NCI-H526 (cell line): ENCODE results near the gene ADAMTS15.
"Not testable (repeated sequence)": the region's sequence is repeated elsewhere in the genome, so short reads cannot be mapped to it uniquely, and the experiment has no call there.

Experiments used
- DNase-seq, 2 experiments: peaks; one replicate each; lab custom pipeline; 2025; lab: John Stamatoyannopoulos, UW

ADAMTS15 gene

GRCh38 chr11:130434521-130435223 lies 13.8 kb upstream of the ADAMTS15 start:
- DNase-seq = peak; percentile 90 to 96

DNA sequence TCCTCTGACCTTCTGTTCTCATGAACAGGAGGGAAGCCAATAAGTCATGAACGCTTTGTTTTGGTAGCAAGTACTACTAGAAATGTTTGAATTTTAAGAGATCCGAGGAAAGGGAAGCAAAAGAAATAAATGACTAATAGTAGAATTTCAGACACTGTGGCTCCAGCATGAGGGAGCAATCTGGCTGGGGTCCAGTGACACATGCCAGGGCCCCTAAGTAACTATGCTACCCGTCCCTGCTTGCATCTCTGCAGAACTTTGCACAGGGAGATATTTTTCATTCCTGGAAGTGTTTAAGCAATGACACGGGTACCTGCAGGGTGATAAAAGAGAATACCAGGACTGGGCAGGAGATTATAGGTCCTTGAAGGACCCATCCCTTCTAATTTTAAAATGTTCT lies 12.8 kb upstream of the ADAMTS15 start:
- no peak for DNase-seq

DNA sequence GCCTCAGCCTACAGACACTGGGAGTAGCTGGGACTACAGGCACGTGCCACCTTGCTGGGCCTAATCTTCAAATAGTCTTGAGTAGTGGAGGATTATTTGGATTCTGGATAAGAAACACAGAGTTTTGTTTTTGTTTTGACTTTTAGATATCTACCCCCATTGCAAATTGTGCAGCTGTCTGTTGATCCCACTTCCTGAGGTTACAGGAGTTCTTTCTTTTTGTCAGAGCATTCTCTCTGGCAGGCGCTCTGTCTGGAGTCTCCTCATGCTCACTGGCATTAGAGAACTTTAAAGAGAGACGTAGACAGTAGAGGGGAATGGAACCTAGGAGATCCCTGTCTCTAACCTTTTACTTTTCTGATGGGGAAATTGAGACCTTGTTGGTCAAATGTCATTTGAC lies 12.3 kb upstream of the ADAMTS15 start:
- DNase-seq = no peak

DNA sequence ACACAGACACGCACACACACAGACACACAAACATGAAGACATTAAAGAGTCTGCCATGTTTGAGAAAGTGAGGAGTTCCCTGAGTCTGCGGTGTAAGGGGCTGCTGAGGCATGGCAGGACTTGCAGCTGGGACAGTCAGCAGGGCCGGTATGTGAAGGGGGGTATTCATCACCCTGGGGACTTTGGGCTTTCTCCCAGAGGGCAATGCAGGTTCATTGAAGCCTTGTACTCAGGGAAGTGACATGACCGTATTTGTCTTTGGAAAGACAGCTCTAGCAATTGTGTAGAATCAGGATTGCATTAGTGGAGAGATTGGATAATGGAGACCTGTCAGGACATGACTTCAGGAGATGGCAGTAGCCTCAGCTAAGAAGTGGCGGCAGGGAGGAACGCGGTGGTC lies 10.6 kb upstream of the ADAMTS15 start:
- DNase-seq = no peak

- DNase-seq = not testable (repeated sequence)
Observed at GRCh38 chr11:130438401-130439159, 9.9 kb upstream of the ADAMTS15 start.

DNA sequence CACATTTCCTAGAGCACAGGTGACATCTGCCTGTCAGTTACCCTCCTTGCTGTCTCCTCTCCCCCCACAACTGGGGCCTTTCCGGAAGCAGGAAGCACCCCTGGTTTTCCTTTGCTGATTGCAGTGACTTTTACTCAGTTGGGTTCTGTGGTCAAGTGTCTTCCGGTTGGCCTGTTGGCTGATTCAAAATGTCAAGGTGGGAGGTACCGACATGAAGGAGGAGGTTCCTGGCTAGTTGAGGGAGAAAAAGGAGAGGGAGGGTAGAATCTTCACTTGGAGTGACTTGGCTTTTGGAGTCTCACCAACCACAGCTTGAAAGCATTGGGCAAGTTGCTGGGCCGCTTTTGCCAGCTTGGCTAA lies 9.3 kb upstream of the ADAMTS15 start:
- no peak for DNase-seq

DNA sequence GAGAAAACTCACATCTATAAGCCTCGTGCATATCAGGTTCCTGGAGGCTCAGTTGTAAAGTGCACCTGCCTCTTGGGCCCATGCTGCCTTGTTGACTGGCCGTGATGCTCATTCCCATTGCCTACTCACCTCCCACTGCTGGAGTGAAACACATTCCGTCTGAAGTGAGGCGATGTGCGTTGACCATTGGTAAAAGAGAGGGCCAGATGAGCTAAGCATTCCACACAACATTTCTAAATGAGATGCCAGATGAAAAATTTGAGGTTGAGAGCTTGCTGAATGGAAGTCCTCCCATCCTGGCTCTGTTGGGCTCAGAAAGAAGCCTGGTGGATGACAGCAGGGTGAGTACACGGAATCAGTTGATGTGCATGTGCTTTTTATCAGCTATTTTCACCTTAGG lies 8.6 kb upstream of the ADAMTS15 start:
- no peak for DNase-seq

- no peak for DNase-seq
Observed at GRCh38 chr11:130441719-130442118, 6.7 kb upstream of the ADAMTS15 start.

- no peak for DNase-seq
Observed at GRCh38 chr11:130442737-130443136, 5.7 kb upstream of the ADAMTS15 start.

GRCh38 chr11:130445788-130446187 lies 2.7 kb upstream of the ADAMTS15 start:
- no peak for DNase-seq

GRCh38 chr11:130448039-130448415 lies 418 bp upstream of the ADAMTS15 start:
- no peak for DNase-seq

DNA sequence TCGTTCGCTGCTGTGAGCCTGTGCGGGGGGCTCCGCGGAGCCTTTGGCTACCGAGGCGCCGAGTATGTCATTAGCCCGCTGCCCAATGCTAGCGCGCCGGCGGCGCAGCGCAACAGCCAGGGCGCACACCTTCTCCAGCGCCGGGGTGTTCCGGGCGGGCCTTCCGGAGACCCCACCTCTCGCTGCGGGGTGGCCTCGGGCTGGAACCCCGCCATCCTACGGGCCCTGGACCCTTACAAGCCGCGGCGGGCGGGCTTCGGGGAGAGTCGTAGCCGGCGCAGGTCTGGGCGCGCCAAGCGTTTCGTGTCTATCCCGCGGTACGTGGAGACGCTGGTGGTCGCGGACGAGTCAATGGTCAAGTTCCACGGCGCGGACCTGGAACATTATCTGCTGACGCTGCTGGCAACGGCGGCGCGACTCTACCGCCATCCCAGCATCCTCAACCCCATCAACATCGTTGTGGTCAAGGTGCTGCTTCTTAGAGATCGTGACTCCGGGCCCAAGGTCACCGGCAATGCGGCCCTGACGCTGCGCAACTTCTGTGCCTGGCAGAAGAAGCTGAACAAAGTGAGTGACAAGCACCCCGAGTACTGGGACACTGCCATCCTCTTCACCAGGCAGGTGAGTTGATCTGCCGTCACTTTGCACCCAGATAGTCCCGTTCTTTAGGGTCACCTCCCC lies 1.0 kb downstream of the ADAMTS15 start:
- no peak for DNase-seq

GRCh38 chr11:130449996-130450769 lies 1.7 kb downstream of the ADAMTS15 start:
- peak in 1 of 2 experiments; percentile 74 for DNase-seq

- no peak for DNase-seq
Observed at GRCh38 chr11:130451231-130452019, 3.0 kb downstream of the ADAMTS15 start.

DNA sequence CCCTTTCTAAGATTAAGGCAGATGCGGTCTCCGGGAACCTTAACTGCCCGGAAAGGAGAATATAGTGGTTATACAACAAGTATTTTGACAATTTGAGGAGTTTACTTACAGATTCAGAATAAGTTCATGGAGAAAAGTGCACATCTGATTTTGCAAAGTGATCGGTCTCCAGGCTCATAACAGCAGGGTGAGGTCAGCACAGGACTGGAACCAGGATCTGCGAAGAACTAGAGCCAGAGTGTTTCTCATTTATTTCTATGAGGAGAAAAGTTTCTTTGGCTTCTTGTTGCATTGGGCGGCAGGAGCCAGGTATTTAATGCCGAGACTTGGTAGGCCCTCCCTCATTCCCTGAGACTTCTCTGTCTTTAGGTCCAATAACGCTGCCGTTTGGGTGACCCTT lies 3.7 kb downstream of the ADAMTS15 start:
- DNase-seq = no peak

DNA sequence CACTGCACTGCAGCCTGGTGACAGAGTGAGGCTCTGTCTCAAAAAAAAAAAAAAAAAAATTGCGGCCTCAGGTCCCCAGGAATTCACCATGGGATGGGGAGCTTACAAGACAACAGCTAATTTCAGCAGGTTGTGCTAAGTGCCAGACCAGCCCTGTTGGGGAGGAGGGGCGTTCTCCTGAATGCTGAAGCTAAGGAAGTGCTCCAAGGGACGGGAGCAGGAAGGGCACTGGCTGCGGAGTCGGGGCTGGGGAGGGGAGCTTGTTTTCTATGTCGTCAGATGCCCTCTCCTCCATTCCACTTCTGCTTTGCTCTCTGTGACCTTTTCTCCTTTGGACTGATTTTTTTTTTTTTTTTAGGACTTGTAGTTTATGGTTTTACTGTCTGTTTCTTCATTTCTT lies 4.5 kb downstream of the ADAMTS15 start:
- DNase-seq = peak in 1 of 2 experiments; percentile 22

- DNase-seq = no peak
Observed at GRCh38 chr11:130454491-130455252, 6.2 kb downstream of the ADAMTS15 start.

DNA sequence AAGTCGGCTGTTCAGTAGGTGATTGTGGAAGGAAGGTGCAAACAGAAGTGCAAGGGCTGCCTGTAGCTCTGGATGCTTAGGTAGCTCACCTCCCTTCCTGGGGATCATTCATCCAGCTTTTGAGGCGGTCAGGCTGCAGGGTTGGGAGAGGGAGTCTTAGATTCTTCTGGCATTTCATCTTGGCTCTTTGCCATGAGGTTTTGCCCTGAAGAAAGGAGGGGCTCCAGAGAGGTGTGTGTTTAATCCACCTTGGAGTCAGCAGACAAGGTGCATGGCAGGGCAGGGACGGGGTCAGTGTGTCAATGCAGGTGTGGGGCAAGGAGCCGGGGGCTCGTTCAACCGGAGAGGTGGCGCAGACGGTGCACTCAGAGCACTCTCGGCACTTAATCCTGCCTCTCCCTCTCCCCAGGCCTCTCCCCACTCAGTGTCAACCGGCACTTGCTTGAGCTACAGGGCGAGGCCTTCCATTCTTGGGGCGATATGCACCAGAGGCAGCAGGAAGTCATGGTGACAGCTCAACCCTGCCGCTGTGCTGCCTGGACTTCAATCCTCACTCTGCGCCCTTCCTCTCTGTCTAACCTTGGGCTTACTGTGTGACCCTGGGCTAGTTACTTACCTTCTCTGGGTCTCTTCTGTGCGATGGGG lies 7.2 kb downstream of the ADAMTS15 start:
- DNase-seq = no peak

DNA sequence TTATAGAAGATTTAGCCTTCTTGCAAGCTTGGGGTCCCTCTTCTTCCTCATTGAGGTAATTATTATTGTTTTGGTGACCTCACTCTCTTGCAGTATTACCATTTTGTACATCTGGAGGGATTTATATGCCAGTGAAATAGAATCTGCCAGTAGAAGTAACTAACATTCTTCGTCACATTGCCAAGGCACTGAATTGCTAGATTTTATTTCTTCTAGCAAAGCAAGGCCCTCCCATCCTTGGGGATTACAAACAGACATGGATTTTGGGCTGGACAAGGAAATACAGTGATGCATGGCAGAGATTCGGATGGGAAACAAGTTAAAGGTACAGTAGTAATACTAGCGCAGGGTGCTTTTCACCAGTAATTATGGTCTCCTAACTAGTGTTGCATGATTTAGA lies 7.8 kb downstream of the ADAMTS15 start:
- DNase-seq = no peak
